Omental fat pad (tissue), 4 donors: ENCODE measurements around the gene ZNF212. TPM values are rescaled to one million over a fixed set of nuclear protein-coding genes. Genes with fewer than 3 reads are reported as not detected.

ENCODE experiments used
- ATAC-seq: fragments of 150-250 bp; one replicate; pipeline ENCODE4 v1.9.1; 2016; ENCODE audit warnings: mild to moderate bottlenecking, moderate library complexity; ENCODE audit not compliant: low FRiP score
- DNase-seq: peaks from one replicate; pipeline ENCODE4 v3.0.0-alpha.2; 2019; ENCODE audit warnings: low spot score
- CTCF ChIP-seq, 3 donors: fragments of 450-650 bp; IDR thresholded peaks; one replicate each; pipeline ENCODE4 v1.5.1; 2016 to 2017; ENCODE audit warnings: antibody characterized with exemption in 3 of 3, mild to moderate bottlenecking in 3 of 3, moderate library complexity in 2 of 3
- total RNA-seq, 4 donors: library from RNA; depleted of rRNA; stranded (reverse); fragments of >200 nt; gene quantifications; one replicate each; pipeline ENCODE4 v1.1.0, GENCODE V29; 2016

The ZNF212 gene
- 1 to 10 TPM; 2.4 to 8.5 (median 5.0) TPM for total RNA-seq

- peak; percentile 77 for DNase-seq
- peak; percentile 99 for ATAC-seq
- peak in 1 of 3 donors; percentile 58 for TF ChIP-seq CTCF (IDR thresholded peaks at IDR 0.05)
These were observed at the start of gene ZNF212 for GRCh38 chr7:149239345-149240143. Gene ZNF212 (plus strand): TSS chr7:149239651. CDS start chr7:149239779, 128 bp downstream.

GRCh38 chr7:149191851-149192250, 47.6 kb upstream of the ZNF212 start:
- DNase-seq (no peak), ATAC-seq (no peak)
- TF ChIP-seq CTCF (IDR thresholded peaks at IDR 0.05): no peak

- TF ChIP-seq CTCF (IDR thresholded peaks at IDR 0.05): no peak
- no peak for ATAC-seq
- DNase-seq: no peak
These were observed 44.7 kb upstream of the ZNF212 start for GRCh38 chr7:149194799-149195179.

GRCh38 chr7:149195180-149196150, 44.0 kb upstream of the ZNF212 start, which contains the start of gene ZNF282:
Gene ZNF282 (plus strand): TSS chr7:149195546. CDS start chr7:149195590, 44 bp downstream.
- no peak for TF ChIP-seq CTCF (IDR thresholded peaks at IDR 0.05)
- DNase-seq (peak; percentile 41), ATAC-seq (peak; percentile 96)

GRCh38 chr7:149196151-149196704, 43.2 kb upstream of the ZNF212 start:
- ATAC-seq (peak; percentile 2), DNase-seq (no peak)
- no peak for TF ChIP-seq CTCF (IDR thresholded peaks at IDR 0.05)

DNA sequence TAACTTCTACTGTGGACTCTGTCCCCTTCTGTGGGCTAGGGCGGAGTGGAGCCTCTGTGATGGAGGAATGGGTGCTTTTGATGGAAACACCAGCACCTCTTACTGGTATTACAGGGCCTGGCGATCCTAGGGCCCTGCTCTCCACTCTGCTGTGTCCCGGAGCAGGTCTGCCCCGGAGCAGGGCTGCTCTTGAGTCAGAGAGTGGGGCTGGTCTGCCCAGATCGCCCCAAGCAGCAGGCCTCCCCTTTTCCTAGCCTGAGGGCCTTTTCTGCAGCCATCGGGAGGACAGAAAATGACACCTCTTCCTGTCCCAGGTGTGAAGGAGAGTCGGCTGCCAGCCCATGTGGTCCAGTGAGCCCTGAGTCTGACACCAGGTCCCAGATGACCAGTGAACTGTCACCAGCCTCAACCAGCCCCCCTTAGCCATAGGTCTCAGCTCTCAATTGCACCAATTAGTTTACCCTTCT, 42.7 kb upstream of the ZNF212 start:
- no peak for TF ChIP-seq CTCF (IDR thresholded peaks at IDR 0.05)
- no peak for DNase-seq
- ATAC-seq: peak; percentile 50
